NT2/D1 (cell line): Measurements from ENCODE around the gene ZNF286A.
"Not testable (repeated sequence)": the region's sequence is repeated elsewhere in the genome, so short reads cannot be mapped to it uniquely, and the experiment has no call there.

Source experiments
- SUZ12 ChIP-seq: IDR thresholded peaks from 2 replicates; pipeline ENCODE4 v1.6.1; 2011; ENCODE audit not compliant: insufficient read length, insufficient read depth; ENCODE audit errors: extremely low read depth
- ZNF274 ChIP-seq: IDR thresholded peaks from 2 replicates; pipeline ENCODE4 v1.6.1; 2011; ENCODE audit warnings: mild to moderate bottlenecking, low read depth, low read length

- not testable (repeated sequence) for TF ChIP-seq ZNF274, SUZ12
Measured at GRCh38 chr17:15733174-15733789, 33.7 kb downstream of the ZNF286A start.
